Measurements from ENCODE around the gene TBC1D1.

GRCh38 chr4:38114386-38115150 is 223.7 kb downstream of the TBC1D1 start:
- TF ChIP-seq CTCF (IDR thresholded peaks at IDR 0.05; ENCODE audit: low read depth, low read length, poor library complexity, severe bottlenecking) (no peak), EZH2phosphoT487 (IDR thresholded peaks at IDR 0.05; ENCODE audit: borderline replicate concordance, low read length) (no peak)

Data from DOHH2 (cell line).